ENCODE measurements around the gene CA10.

CA10 gene

DNA sequence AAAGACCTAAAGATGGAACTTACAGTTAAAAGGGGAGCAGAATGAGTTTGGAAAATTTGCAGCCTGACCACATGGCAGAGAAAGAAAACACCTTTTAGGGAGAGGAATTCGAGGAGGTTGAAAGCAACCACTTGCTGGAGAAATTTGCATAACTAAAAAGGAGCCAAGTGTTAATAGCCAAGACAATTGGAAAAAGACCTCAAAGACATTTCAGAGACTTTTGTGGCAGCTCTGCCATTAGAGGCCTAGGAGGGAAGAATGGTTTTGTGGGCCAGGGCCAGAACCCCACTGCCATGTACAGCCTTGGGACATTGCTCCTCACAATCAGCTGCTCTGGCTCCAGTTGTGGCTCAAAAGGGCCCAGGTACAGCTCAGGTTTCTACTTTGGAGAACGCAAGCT, 559.7 kb downstream of the CA10 start:
- no peak for DNase-seq (ENCODE audit: low spot score)
- H3K4me3 ChIP-seq, result no peak overlapping the region
- no peak for TF ChIP-seq CTCF (IDR thresholded peaks at IDR 0.05)
- no peak overlapping the region for H3K27ac ChIP-seq

DNA sequence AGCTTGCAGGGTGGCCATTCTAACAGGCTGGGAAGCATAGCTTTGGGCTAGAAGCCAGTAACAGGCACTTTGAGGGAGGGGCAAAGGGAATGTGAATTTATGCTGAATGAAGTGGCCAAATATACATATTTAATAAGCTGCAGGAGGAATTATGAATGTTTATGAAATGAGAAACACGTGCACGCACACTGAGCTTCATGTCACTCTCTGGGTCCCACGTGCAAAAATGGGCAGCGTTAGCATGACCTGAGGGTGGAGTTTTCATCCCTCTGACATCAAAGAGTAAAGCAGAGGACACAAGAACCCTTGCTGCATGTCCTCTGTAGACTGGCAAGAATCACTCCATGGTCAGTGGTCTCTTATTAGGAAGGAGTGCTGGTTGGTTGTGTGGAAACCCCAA, 561.2 kb downstream of the CA10 start:
- DNase-seq (ENCODE audit: low spot score), result no peak
- Histone ChIP-seq H3K4me3 (no peak overlapping the region), H3K27ac (no peak overlapping the region)
- no peak for TF ChIP-seq CTCF (IDR thresholded peaks at IDR 0.05)

- Histone ChIP-seq H3K4me3 (no peak overlapping the region), H3K27ac (no peak overlapping the region)
- no peak for DNase-seq (ENCODE audit: low spot score)
- TF ChIP-seq CTCF (IDR thresholded peaks at IDR 0.05), result no peak
Measured at GRCh38 chr17:51595826-51596398, 562.6 kb downstream of the CA10 start.

DNA sequence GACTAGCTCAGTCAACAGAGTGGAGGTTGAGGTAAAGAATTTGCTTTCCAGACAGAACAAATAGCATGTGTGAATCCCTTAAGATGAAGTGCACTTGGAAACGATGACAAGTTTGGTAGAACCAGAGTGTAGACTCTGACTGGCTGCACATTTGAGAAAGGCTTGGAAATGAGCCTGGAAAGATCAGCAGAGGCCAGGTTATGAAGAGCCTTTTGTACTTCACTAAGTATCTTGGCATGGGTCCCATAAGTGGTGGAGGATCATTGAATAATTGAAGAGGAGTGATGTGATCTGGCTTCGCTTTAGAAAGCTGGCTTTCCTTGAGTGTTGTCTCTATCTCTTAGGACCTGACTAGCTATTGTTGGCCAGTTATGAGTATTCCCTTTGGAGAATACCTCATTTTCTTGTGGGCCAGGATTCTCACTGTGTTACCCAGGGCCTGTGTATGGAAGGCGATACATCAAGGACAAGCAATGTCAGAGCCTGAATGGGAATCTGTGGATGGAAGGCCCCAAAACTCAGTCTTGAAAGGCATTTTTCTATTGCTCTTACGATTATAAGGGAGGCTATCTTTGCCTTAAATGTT, 568.4 kb downstream of the CA10 start:
- no peak for DNase-seq (ENCODE audit: low spot score)
- no peak overlapping the region for H3K4me3 ChIP-seq

GRCh38 chr17:51588063-51588462, 570.5 kb downstream of the CA10 start:
- DNase-seq (ENCODE audit: low spot score), result no peak
- TF ChIP-seq CTCF (IDR thresholded peaks at IDR 0.05), result no peak
- H3K27ac ChIP-seq, result no peak overlapping the region
- no peak overlapping the region for H3K4me3 ChIP-seq

More for the DNA sequence above, 568.4 kb downstream of the CA10 start:
- no peak overlapping the region for H3K27ac ChIP-seq
- TF ChIP-seq CTCF (IDR thresholded peaks at IDR 0.05), result no peak

GRCh38 chr17:51587516-51587915, 571.0 kb downstream of the CA10 start:
- DNase-seq (ENCODE audit: low spot score), result no peak
- TF ChIP-seq CTCF (IDR thresholded peaks at IDR 0.05), result no peak
- no peak overlapping the region for H3K27ac ChIP-seq
- H3K4me3 ChIP-seq, result no peak overlapping the region

- H3K4me3 ChIP-seq, result no peak overlapping the region
- no peak for TF ChIP-seq CTCF (IDR thresholded peaks at IDR 0.05)
- DNase-seq (ENCODE audit: low spot score), result no peak
- H3K27ac ChIP-seq, result no peak overlapping the region
Measured at GRCh38 chr17:51585514-51586104, 572.9 kb downstream of the CA10 start.

Data from coronary artery (tissue), 2 donors.